ENCODE data around the gene SMIM43.

DNA sequence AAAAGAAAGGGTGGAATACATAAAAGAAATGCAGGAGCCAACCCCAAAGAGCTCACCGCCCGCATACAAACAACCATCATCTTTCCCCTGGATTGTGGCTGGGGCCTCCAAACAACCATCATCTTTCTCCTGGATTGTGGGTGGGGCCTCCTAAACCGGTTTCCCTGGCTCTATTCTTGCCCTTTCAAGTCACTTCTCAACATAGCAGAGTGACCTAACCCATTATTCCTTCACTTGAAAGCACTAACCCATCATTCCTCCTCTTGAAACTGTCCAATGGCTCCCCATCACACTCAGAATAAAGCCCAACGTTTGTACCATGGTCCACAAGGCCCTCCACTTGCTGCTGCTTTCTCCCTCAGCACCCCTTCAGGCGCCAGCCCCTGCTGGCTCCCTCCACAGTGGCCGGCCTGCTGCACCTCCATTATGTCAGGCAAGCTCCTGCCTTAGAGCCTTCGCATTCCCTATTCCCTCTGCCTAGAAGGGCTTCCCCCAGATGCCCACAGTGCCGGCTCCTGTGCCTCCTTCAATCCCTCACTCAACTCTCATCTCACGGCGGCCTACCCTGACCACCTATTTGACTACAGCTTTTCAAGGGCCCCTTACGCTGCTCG, 24.1 kb downstream of the SMIM43 start:
- TF ChIP-seq, protein P1, sequence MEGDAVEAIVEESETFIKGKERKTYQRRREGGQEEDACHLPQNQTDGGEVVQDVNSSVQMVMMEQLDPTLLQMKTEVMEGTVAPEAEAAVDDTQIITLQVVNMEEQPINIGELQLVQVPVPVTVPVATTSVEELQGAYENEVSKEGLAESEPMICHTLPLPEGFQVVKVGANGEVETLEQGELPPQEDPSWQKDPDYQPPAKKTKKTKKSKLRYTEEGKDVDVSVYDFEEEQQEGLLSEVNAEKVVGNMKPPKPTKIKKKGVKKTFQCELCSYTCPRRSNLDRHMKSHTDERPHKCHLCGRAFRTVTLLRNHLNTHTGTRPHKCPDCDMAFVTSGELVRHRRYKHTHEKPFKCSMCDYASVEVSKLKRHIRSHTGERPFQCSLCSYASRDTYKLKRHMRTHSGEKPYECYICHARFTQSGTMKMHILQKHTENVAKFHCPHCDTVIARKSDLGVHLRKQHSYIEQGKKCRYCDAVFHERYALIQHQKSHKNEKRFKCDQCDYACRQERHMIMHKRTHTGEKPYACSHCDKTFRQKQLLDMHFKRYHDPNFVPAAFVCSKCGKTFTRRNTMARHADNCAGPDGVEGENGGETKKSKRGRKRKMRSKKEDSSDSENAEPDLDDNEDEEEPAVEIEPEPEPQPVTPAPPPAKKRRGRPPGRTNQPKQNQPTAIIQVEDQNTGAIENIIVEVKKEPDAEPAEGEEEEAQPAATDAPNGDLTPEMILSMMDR (IDR thresholded peaks at IDR 0.05): no peak
- no peak for TF ChIP-seq EZH2 (IDR thresholded peaks at IDR 0.05; ENCODE audit: borderline replicate concordance, insufficient read depth, low read depth, low read length, poor library complexity, severe bottlenecking)

All from B cell (primary cell).